HFF-Myc (cell line): ENCODE data around the gene BACE2.

Experiments
- DNase-seq: peaks from one replicate; pipeline ENCODE4 v3.0.0-alpha.2; 2011; ENCODE audit warnings: low read depth; ENCODE audit errors: extremely low read depth
- H3K4me3 ChIP-seq: replicated peaks from 2 replicates; pipeline ENCODE4 v1.5.1; 2011; ENCODE audit warnings: low read depth, mild to moderate bottlenecking, control low read depth, low read length
- CTCF ChIP-seq: IDR thresholded peaks from 2 replicates; pipeline ENCODE4 v1.5.1; 2012; ENCODE audit warnings: mild to moderate bottlenecking, low read depth, low read length, control low read depth; ENCODE audit errors: missing control alignments

Gene BACE2

GRCh38 chr21:41316200-41317062, 148.5 kb downstream of the BACE2 start, which contains the start of gene FAM3B:
FAM3B (plus strand) TSS chr21:41316801; CDS start chr21:41316880, 79 bp downstream.
- no peak within 1 kb of the TSS for H3K4me3 ChIP-seq
- DNase-seq, result no peak
- no peak for TF ChIP-seq CTCF

- no peak for TF ChIP-seq CTCF
- H3K4me3 ChIP-seq, result no peak overlapping the region
- DNase-seq, result no peak
Observed at GRCh38 chr21:41317063-41317392, 149.1 kb downstream of the BACE2 start.

GRCh38 chr21:41317458-41317857, 149.5 kb downstream of the BACE2 start:
- no peak for TF ChIP-seq CTCF
- H3K4me3 ChIP-seq, result no peak overlapping the region
- DNase-seq, result no peak

GRCh38 chr21:41318218-41318617, 150.3 kb downstream of the BACE2 start:
- no peak overlapping the region for H3K4me3 ChIP-seq
- no peak for DNase-seq
- no peak for TF ChIP-seq CTCF

GRCh38 chr21:41319273-41319672, 151.3 kb downstream of the BACE2 start:
- H3K4me3 ChIP-seq, result no peak overlapping the region
- no peak for TF ChIP-seq CTCF
- no peak for DNase-seq

GRCh38 chr21:41321211-41321907, 153.4 kb downstream of the BACE2 start:
- TF ChIP-seq CTCF, result no peak
- DNase-seq, result no peak
- no peak overlapping the region for H3K4me3 ChIP-seq
